ENCODE data around the gene PPP2R3A. TPM values are rescaled to one million over a fixed set of nuclear protein-coding genes. Genes with fewer than 3 reads are reported as not detected.

PPP2R3A gene
- total and polyA plus RNA-seq, 9 donors, result 4.6 to 17.7 (median 12.2) TPM

- Histone ChIP-seq H3K27ac (no peak overlapping the region), H3K27me3 (peaks cover 2% of the 10 kb centered on the region), H3K4me1 (ENCODE audit: insufficient read depth) (peaks cover 2% of the 10 kb centered on the region), H3K36me3 (no peaks in the 10 kb centered on the region), H3K9me3 (no peaks in the 10 kb centered on the region), H3K4me3 (no peak overlapping the region)
- WGBS, 3 donors, result 89 to 90% (median 89%) methylated on average over 6 of the region's 6 CpGs
- intact Hi-C loops (cut with DNase I), result no loop called here
- no peak for DNase-seq
- TF ChIP-seq POLR2A (IDR thresholded peaks at IDR 0.05) (no peak), CTCF (IDR thresholded peaks at IDR 0.05) (no peak)
Measured at GRCh38 chr3:136022529-136023263, 57.2 kb downstream of the PPP2R3A start.

GRCh38 chr3:136023264-136023978 lies 57.9 kb downstream of the PPP2R3A start:
- TF ChIP-seq EP300 (IDR thresholded peaks at IDR 0.05) (no peak), POLR2A (IDR thresholded peaks at IDR 0.05) (no peak), CTCF (IDR thresholded peaks at IDR 0.05) (no peak)
- Histone ChIP-seq H3K36me3 (no peaks in the 10 kb centered on the region), H3K27ac (no peak overlapping the region), H3K4me3 (no peak overlapping the region), H3K4me1 (ENCODE audit: insufficient read depth) (peaks cover 2% of the 10 kb centered on the region), H3K27me3 (peaks cover 2% of the 10 kb centered on the region), H3K9me3 (no peaks in the 10 kb centered on the region)
- whole genome bisulfite sequencing, 3 donors, result 94 to 97% (median 94%) methylated on average over 3 of the region's 3 CpGs
- DNase-seq, result no peak
- intact Hi-C loops (cut with DNase I), result no loop called here

GRCh38 chr3:136036306-136036705 lies 70.8 kb downstream of the PPP2R3A start:
- Histone ChIP-seq H3K36me3 (no peaks in the 10 kb centered on the region), H3K9me3 (no peaks in the 10 kb centered on the region), H3K4me3 (no peak overlapping the region), H3K27me3 (no peaks in the 10 kb centered on the region), H3K27ac (no peak overlapping the region), H3K4me1 (ENCODE audit: insufficient read depth) (no peaks in the 10 kb centered on the region)
- WGBS, 3 donors, result 78 to 89% (median 82%) methylated on average over 3 of the region's 3 CpGs
- TF ChIP-seq POLR2A (IDR thresholded peaks at IDR 0.05), result no peak
- TF ChIP-seq CTCF (IDR thresholded peaks at IDR 0.05), result no peak
- TF ChIP-seq EP300 (IDR thresholded peaks at IDR 0.05), result no peak
- intact Hi-C loops (cut with DNase I), result no loop called here
- DNase-seq, result no peak

- Histone ChIP-seq H3K4me1 (ENCODE audit: insufficient read depth) (no peaks in the 10 kb centered on the region), H3K27me3 (no peaks in the 10 kb centered on the region), H3K9me3 (no peaks in the 10 kb centered on the region), H3K4me3 (no peak overlapping the region), H3K27ac (no peak overlapping the region), H3K36me3 (no peaks in the 10 kb centered on the region)
- TF ChIP-seq EP300 (IDR thresholded peaks at IDR 0.05), result no peak
- TF ChIP-seq CTCF (IDR thresholded peaks at IDR 0.05), result no peak
- no peak for TF ChIP-seq POLR2A (IDR thresholded peaks at IDR 0.05)
- DNase-seq, result no peak
- intact Hi-C loops (cut with DNase I), result no loop called here
- 80 to 81% (median 81%) methylated on average over 2 of the region's 2 CpGs for WGBS, 3 donors
Measured at GRCh38 chr3:136038668-136039067, 73.1 kb downstream of the PPP2R3A start.

Data from ovary (tissue), 9 donors.